Activated CD4-positive, alpha-beta T cell treated with anti-CD3 and anti-CD28 coated beads, Interleukin-2, Interleukin-4, amounts not matched to agents 100 ng/mL and 50 ng/mL, durations not matched to agents 16 hours and 8 hours (primary cell): ENCODE measurements around the gene TBC1D25.
A peak's percentile ranks its signal among the peaks of the same experiment; 100 is the strongest.

ENCODE experiments used
- DNase-seq: peaks from one replicate; pipeline ENCODE4 v3.0.0-alpha.2; 2020; ENCODE audit warnings: low spot score

TBC1D25 gene, protein sequence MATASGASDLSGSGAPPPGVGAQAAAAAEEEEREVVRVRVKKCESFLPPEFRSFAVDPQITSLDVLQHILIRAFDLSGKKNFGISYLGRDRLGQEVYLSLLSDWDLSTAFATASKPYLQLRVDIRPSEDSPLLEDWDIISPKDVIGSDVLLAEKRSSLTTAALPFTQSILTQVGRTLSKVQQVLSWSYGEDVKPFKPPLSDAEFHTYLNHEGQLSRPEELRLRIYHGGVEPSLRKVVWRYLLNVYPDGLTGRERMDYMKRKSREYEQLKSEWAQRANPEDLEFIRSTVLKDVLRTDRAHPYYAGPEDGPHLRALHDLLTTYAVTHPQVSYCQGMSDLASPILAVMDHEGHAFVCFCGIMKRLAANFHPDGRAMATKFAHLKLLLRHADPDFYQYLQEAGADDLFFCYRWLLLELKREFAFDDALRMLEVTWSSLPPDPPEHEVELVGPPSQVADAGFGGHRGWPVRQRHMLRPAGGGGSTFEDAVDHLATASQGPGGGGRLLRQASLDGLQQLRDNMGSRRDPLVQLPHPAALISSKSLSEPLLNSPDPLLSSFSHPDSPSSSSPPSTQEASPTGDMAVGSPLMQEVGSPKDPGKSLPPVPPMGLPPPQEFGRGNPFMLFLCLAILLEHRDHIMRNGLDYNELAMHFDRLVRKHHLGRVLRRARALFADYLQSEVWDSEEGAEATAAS

DNA sequence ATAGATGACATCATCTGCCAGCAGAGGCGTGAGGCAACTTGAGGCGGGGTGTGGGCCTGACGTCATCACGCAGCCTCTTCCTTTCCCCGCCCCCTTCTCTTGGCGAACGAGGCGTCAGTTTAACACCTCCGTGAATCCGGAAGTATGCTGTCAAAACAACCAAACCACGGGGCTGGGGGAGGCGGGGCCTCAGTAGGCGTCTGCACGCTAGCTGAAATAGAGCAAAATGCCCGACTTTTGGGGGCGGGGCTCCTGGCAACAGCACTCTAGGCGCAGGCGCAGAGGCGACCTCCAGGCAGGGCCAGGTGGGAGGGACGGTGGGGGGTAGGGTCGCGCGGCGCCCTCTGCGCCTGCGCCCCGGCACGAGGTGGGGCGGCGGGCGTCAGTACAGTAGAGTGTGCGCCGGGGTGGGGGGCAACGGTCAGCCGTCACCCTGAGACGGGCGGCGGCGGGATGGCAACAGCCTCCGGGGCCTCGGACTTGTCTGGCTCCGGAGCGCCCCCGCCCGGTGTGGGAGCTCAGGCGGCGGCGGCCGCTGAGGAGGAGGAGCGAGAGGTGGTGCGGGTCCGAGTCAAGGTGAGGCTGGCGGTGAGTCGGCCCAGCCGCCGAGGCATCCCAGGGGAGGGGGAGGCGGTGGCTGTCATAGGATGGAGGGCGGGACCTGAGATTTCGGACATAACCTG lies at the start of gene TBC1D25:
TBC1D25 (plus strand) TSS at position 370 of the 683 bp plus-strand sequence; CDS start at position 454, 84 bp downstream.
- DNase-seq = peak; percentile 97

DNA sequence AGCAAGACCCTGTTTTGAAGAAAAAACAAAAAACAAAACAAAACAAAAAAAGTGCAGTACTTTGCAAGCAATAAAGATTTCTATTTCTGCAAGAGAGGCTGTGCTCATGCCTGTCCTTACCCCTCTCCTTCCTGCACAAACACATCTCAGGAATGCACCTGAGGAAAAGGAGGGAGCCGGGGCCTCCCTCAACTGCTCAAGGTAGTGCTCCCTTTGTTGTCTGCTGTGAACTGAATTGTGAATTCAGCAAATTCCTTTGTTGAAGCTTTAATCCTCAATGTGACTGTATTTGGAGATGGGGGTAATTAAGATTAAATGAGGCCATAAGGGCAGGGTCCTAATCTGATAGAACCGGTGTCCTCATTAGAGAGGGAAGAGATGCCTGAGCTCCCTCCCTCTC lies 49.6 kb upstream of the TBC1D25 start:
- DNase-seq = no peak

DNA sequence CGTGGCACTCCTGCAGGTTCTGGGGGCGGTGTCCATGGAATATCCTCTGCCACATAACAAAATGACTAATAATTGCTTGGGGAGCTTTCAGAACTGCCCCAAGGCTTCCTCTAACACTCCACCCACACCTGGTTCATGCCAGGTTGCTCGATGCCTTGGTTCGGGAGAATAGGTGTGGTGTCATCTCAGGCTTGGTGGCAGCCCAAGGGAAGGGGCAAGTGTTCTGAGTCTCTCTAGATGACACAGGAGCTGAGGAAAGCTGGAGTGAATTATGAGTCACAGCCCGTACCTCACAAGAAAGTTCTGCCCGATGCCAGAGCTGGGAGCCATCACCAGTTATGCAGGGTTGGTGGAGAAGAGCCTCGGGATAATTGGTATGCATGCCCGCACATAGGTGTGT lies 48.9 kb upstream of the TBC1D25 start:
- DNase-seq = no peak

DNA sequence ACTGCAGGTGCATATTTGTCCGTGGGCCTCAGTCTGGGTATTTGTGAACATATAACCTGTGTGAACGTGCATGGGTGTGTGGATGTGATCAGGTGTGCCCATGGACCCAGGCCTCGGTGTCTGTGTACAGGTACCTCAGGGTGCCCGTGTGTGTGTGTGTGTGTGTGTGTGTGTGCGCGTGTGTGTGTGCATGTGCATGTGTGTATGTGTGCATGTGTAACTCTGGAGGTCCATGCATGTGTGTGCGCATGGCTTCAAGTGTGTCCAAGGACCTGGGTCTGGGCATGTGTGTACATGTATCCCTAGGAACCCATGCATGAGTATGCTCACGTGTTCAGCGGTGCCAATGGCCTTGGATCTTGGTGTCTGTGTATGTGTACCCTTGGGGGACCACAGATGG lies 47.7 kb upstream of the TBC1D25 start:
- DNase-seq = no peak

DNA sequence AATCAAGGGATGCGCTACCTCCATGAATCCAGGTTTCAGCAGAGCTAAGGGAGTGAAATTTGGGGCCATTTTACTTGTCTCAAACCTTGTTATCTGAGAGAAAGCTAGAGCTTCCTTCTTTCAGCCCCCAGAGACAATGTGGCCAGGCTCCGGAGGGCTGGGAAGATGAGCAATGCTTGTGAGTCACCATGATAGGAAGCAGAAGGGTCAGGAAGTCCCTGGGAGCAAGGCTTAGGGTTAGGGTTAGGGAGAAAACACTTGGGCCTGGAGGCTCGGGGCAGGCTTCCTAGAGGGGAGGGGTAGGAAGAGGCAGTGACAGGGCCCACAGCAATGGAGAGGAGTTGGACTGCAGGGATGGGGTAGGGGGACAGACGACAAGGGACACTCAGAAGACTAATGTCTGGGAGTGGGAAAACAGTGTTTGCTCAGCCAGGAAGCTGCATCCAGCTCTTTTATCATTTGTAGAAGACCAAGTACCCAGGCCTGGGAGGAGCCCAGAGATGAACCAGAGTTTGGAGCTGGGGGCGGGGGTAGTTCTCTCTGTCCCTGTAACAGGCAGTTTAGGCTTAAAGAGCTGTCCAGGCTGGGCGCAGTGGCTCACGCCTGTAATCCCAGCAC lies 47.1 kb upstream of the TBC1D25 start:
- no peak for DNase-seq

DNA sequence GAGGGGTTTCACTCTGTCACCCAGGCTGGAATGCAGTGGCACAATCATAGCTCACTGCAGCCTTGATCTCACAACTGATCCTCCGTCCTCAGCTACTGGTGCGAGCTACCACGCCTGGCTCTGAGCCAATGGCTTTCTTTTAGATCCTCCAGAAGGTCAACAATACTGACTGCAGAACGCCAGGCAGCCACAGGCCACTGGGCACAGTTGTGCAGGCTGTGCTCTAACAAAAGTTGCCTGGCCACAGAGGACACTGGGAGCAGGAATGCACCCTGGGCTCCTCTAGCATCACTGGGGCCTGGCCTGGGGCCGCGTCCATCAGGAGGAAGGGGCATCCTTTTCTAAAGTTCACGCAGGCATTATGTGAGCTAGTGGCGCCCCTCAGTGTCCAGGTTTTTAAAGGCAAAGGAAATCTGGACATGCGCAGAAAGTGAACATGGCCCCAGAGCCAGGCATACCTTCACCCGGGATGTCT lies 45.6 kb upstream of the TBC1D25 start:
- no peak for DNase-seq

DNA sequence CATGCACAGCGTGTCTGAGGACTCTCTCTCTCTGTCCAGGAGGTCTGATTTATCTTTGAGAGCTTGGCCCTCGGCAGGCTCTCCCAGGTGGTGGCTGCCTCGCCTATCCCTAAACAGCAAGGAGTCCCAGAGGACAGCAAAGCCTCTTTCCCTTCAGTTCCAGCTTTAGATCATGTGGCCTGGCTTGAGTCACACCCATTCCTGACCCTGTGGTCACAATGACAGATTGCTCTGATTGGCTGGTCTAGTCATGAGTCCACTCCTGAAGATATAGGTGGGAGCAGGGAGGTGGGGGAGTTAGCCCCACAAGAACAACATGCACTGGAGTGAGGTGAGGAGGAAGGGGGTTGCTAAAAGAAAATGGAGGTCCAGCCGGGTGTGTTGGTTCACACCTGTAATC lies 42.9 kb upstream of the TBC1D25 start:
- DNase-seq = no peak

DNA sequence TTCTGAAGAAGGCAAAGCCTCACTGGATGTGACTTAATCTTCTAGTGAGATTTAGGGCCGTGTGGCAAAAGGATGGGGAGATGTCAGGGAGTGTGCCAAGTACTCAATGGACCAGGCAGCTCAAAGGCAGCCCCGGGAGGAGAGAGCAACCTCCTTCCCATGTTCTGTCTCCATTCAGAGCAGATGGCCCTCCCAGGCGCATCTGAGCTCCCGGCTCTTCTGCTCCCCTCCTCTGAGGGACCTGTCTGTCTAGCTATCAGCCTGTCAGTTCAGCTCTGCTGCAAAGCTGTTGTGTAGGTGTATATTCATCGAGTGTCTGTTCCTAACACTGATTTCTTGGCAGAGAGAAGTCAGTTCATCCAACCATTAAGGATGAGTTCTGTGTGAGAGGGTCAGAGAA lies 41.6 kb upstream of the TBC1D25 start:
- no peak for DNase-seq

DNA sequence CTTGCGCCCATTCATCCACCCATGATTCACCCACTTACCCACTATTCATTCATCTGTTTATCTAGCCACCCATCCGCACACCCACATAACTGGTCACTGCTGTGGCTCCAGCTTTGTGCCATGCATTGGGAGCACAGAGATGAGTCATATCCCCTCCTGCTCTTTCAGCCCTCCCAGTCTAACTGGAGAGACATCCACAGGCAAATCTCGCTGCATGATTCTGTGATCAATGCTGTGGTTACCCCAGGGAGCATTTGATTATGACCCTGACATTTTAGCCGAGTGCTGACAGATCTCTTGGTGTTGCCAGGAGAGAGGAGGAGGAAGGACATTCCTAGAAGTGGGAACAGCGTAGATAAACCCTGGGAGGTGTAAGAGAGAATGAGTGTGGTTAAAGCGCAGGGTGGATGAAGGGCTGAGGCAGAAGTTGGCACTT lies 41.1 kb upstream of the TBC1D25 start:
- no peak for DNase-seq

DNA sequence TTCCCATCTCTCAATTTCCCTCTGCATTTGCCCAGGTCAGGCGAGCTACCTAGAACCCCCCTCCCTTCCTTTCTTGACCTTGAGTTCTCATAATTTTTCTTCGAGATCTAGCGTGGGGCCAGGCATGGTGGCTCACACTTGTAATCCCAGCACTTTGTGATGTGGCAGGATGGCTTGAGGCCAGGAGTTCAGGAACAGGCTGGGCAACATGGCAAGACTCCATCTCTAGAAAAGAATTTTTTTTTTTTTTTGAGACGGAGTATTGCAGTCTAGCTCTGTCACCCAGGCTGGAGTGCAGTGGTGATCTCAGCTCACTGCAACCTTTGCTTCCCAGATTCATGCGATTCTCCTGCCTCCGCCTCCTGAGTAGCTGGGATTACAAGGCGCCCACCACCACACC lies 35.3 kb upstream of the TBC1D25 start:
- no peak for DNase-seq

DNA sequence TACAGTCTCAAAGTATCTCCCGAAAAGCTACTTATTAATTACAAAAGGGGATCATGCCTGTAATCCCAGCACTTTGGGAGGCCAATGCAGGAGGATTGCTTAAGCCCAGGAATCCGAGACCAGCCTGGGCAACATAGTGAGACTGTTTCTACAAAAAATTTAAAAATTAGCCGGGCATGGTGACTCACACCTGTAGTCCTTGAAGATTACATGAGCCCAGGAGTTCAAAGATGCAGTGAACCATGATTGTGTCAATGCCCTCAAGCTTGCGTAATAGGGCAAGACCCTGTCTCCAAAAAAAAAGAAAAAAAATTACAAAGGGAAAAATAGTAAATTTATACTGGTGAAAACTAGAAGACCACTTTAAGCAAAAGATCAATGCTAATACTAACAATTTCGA lies 34.0 kb upstream of the TBC1D25 start:
- no peak for DNase-seq

DNA sequence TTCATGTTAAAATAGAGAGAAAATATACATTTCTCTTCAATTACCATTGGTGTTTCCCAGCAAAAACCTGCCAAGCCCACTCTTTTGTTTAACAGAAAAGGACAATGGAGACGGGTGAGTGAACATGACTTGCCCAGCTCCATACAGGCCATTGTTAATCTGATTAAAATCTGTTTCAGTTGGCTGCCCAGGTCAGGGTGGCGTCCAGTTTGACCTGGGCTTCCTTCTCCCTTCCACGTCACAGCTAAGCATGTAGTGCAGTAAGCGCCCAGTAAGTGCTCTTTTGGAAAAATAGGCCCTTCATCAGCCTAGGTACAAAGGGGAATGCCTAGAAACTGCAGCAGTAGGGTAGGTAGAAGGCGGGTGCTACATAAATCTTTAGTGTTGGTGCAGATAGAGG lies 32.3 kb upstream of the TBC1D25 start:
- no peak for DNase-seq

DNA sequence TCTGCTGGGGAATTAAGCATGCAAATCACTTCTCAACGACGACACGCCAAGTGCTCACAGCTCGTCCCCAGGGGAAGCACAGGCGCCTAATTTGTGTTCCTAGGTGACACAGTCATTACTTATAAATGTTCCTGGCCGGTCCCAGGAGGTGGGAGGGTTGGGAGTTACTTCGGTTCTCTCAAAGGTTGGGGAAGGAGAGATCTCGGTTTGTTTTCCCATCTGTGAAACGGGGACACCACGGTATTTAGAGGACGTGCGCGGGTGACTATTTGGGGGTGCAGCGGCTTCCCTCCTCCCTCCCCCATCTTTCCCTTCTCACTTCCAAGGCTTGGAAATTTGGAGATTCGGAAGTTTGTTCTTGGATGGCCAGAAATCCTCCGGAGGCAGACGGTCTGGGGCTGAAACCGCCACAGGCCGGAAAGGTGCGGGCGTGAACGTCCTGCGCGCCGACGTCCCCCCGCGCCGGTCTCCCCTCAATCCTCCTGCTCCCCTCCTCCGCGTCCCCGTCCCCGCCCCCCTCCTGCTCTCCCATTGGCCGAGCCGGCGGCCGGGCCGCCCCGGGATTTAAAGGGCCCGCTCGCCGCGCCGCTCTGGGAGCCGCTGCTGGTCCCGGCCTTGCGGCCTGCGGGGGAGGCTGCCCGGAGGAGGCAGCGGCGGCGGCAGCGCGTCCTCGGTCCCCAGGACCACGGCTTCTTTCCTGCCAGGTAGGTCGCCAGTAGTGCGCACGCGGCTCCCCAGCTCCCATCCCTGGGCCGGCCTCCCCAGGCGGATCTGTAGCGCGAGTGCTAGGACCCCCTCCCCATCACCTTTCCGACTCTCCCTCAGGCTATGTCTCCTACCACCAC lies 30.9 kb upstream of the TBC1D25 start, which contains the start of gene PORCN:
PORCN (plus strand) TSS at position 593 of the 845 bp plus-strand sequence. CDS start 829 bp downstream, outside the sequence.
- peak; percentile 79 for DNase-seq

DNA sequence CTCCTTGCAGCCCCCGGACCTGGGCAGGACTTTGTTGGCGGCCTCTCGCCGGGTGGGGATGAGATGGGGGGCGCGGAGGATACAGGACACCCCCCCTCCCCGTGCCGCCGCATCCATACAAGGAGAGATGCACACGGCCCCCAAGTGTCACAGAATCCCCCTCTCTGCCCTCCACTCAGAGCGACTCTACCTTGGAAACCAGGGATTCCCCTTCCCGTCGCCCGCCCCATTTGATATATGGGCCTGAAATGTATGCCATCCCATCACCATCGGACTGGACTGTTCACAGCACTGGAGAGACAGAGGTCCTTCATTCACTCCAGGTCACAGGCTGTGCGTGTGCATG lies 30.3 kb upstream of the TBC1D25 start:
- DNase-seq = no peak

DNA sequence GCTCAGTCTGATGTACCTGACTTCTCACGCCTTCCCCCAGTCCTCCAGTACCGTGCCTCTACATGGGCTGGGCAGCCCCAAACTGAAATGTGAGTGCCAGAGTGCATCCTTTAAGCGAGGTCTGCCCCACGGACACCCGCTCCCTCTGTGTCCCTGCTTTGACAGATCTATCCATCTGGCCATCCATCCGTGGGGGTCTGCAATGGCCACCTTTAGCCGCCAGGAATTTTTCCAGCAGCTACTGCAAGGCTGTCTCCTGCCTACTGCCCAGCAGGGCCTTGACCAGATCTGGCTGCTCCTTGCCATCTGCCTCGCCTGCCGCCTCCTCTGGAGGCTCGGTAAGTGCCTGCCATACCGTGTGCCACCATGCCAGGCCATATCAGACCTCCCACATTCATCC lies 29.9 kb upstream of the TBC1D25 start:
- no peak for DNase-seq

DNA sequence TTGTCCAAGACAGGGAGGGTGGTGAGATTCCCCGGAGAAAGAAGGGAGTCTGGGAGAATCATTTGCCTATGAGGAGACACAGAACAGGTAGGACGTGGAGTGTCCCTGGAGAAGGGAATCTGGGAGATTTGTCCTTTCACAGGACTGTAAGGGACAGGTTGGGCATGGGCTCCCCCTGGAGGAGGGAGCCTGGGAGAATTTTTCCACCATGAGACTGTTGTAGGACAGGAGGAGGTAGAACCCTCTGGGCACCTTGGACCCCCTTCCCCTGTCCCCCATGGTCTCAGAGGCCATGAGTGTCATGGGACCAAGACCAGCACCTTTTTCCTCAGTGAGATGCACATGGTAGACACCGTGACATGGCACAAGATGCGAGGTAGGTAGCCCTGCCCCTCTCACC lies 28.0 kb upstream of the TBC1D25 start:
- DNase-seq = no peak

DNA sequence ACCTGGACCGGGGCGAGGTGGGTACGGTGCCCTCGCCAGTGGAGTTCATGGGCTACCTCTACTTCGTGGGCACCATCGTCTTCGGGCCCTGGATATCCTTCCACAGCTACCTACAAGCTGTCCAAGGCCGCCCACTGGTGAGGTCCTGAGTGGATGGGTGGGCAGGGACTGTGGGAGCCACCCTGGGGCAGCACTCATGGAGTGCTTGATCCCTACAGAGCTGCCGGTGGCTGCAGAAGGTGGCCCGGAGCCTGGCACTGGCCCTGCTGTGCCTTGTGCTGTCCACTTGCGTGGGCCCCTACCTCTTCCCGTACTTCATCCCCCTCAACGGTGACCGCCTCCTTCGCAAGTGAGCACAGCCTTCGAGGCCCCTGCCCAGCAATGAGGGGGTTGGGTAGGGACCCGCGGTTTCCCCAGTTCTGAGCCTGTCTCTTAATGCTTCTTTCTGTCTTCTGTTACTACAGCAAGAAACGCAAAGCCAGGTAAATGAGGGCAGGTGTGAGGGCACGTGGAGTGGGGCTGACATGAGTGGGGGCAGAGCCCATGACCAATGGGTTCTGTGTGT lies 27.1 kb upstream of the TBC1D25 start:
- DNase-seq = no peak

DNA sequence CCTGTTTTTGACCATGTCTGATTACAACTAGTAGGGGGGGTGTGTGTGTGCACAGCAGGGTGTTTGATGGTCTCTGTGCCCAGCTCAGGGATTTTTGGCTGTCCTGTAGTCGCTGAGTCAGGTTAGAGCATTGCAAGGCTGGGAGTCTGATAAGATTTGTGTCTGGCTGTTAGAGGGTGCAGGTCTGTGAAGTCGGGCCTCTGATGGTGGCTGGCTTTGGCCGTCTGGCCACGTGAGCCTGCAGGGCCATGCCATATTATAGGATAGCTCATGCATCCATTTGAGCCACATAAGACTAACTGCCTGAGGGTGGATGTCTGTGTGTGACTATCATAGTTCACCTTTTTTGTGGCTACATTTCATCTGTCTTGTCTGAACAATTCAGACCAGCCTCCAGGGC lies 25.8 kb upstream of the TBC1D25 start:
- no peak for DNase-seq

DNA sequence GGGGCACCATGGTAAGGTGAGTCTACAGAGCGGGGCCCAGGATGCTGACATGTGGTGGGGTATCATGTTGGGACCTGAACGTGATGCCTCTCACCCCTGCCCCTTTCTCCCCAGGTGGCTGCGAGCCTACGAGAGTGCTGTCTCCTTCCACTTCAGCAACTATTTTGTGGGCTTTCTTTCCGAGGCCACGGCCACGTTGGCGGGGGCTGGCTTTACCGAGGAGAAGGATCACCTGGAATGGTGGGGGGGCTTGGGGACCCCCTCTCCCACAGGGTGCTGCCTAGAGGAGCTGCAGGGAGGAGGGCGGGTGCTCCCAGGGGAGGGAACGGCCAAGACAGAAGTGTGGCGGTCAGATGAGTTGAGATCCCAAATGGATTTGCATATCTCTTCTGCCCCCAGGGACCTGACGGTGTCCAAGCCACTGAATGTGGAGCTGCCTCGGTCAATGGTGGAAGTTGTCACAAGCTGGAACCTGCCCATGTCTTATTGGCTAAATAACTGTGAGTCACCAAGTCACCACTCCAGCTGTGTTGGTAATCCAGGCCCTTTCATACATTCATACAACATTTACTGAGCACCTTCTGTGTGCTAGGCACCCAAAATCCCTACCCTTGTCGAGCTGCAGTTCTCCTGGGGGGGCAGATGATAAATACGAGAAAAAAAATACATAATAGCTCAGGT lies 25.2 kb upstream of the TBC1D25 start:
- DNase-seq = no peak

DNA sequence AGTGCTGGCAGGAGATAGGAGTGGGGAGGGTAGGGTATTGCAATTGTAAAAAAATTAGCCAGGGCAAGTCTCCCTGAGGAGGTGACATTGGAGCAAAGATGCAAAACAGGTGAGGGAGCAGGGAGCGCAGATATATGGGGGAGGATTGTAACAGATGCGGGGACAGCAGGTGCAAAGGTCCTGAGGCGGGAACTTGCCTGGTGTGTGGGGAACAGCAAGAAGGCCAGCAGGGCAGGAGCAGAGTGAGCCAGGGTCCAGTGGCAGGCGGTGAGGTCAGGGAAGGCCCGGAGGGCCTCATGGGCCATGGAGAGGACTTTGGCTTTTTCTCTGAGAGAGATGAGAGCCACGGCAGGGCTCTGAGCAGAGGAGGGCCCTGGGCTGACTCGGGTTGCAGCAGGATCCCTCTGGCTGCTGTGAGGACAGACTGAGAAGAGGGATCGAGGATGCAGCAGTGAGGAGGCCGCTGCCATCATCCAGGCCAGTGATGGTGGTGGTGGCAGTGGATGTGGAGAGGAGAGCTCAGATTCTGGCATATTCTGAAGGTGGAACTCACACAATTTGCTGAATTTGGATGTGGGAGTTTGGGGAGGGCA lies 24.6 kb upstream of the TBC1D25 start:
- no peak for DNase-seq
